Calu3 (cell line): ENCODE results near the gene DLG2. TPM values are rescaled to one million over a fixed set of nuclear protein-coding genes. Genes with fewer than 3 reads are reported as not detected.

Experiments used
- BruUV-seq: library from RNA; stranded (reverse); fragments of 400-500 nt; replicated peaks from 2 replicates; lab custom pipeline; 2021; lab: Mats Ljungman, UMichigan
- CTCF ChIA-PET: fragments of 300-600 bp; sonication (Branson Sonifier 250); formaldehyde crosslinking; loops from one replicate; lab custom pipeline; 2022; ENCODE audit warnings: antibody characterized with exemption; lab: Charles Lee
- DNase-seq: peaks from one replicate; pipeline ENCODE4 v3.0.0; 2022
- H3K27ac Mint-ChIP-seq: one replicate; pipeline ENCODE4 v1.8.0; 2022; ENCODE audit warnings: mixed read lengths; ENCODE audit not compliant: unreplicated experiment
- H3K27me3 Mint-ChIP-seq: one replicate; pipeline ENCODE4 v1.8.0; 2022; ENCODE audit warnings: mixed read lengths; ENCODE audit not compliant: unreplicated experiment
- H3K36me3 Mint-ChIP-seq: one replicate; pipeline ENCODE4 v1.8.0; 2022; ENCODE audit warnings: mild to moderate bottlenecking, moderate library complexity, mixed read lengths; ENCODE audit not compliant: insufficient read depth, unreplicated experiment
- H3K4me1 Mint-ChIP-seq: one replicate; pipeline ENCODE4 v1.8.0; 2022; ENCODE audit warnings: mild to moderate bottlenecking, low read depth, mixed read lengths; ENCODE audit not compliant: unreplicated experiment
- H3K4me3 Mint-ChIP-seq: one replicate; pipeline ENCODE4 v1.8.0; 2022; ENCODE audit warnings: mild to moderate bottlenecking, low read depth, moderate library complexity, mixed read lengths; ENCODE audit not compliant: unreplicated experiment
- H3K9me3 Mint-ChIP-seq: one replicate; pipeline ENCODE4 v1.8.0; 2022; ENCODE audit warnings: low read depth, mixed read lengths; ENCODE audit not compliant: unreplicated experiment
- CTCF ChIP-seq: fragments of 200-600 bp; IDR thresholded peaks from one replicate; pipeline ENCODE4 v1.8.0; 2022; ENCODE audit warnings: antibody characterized with exemption; ENCODE audit not compliant: unreplicated experiment
- intact Hi-C: fragments of 100-400 bp; cut with micrococcal nuclease; formaldehyde crosslinking; loops from one replicate; pipeline ENCODE4 v1.10.0; 2022; ENCODE audit not compliant: unreplicated experiment
- total RNA-seq: library from RNA; stranded (reverse); gene quantifications from 2 replicates; pipeline ENCODE4 v1.2.3, GENCODE V29; 2022

DLG2 gene
- total RNA-seq, 1 experiment from 2014 or later, result 0.71 TPM

- DNase-seq, result no peak
- Mint-ChIP-seq H3K36me3 (no peaks in the 10 kb centered on the region), H3K4me1 (no peaks in the 10 kb centered on the region), H3K27me3 (no peaks in the 10 kb centered on the region), H3K4me3 (no peak overlapping the region), H3K9me3 (no peaks in the 10 kb centered on the region), H3K27ac (no peak overlapping the region)
- BruUV-seq, result no TSS peak
- TF ChIP-seq CTCF, result no peak
- CTCF ChIA-PET, result interaction anchor here (0.6 kb wide), 1 partner anchor 172 kb away, joined by 6 read pairs; no protein-coding TSS in a partner anchor
- intact Hi-C loops, result no loop called here
These were observed 704.3 kb downstream of the DLG2 start for GRCh38 chr11:84922836-84923235.

GRCh38 chr11:84922212-84922805 is 704.8 kb downstream of the DLG2 start:
- DNase-seq, result no peak
- no peak overlapping the region for H3K4me3 Mint-ChIP-seq
- no peaks in the 10 kb centered on the region for H3K36me3 Mint-ChIP-seq
- intact Hi-C loops, result no loop called here
- CTCF ChIA-PET, result interaction anchor here (0.6 kb wide), 1 partner anchor 173 kb away, joined by 6 read pairs; no protein-coding TSS in a partner anchor
- no peaks in the 10 kb centered on the region for H3K4me1 Mint-ChIP-seq
- H3K9me3 Mint-ChIP-seq, result no peaks in the 10 kb centered on the region
- TF ChIP-seq CTCF, result no peak
- H3K27ac Mint-ChIP-seq, result no peak overlapping the region
- no TSS peak for BruUV-seq
- no peaks in the 10 kb centered on the region for H3K27me3 Mint-ChIP-seq

GRCh38 chr11:84914511-84914910 is 712.6 kb downstream of the DLG2 start:
- CTCF ChIA-PET, result no interaction called here
- Mint-ChIP-seq H3K4me3 (no peak overlapping the region), H3K36me3 (peaks cover 6% of the 10 kb centered on the region), H3K27me3 (no peaks in the 10 kb centered on the region), H3K9me3 (peaks cover 5% of the 10 kb centered on the region), H3K4me1 (no peaks in the 10 kb centered on the region), H3K27ac (no peak overlapping the region)
- intact Hi-C loops, result no loop called here
- no peak for DNase-seq
- TF ChIP-seq CTCF, result no peak
- no TSS peak for BruUV-seq

- no peaks in the 10 kb centered on the region for H3K36me3 Mint-ChIP-seq
- no peaks in the 10 kb centered on the region for H3K27me3 Mint-ChIP-seq
- CTCF ChIA-PET, result no interaction called here
- no peak overlapping the region for H3K27ac Mint-ChIP-seq
- H3K4me3 Mint-ChIP-seq, result no peak overlapping the region
- no peak for DNase-seq
- TF ChIP-seq CTCF, result no peak
- intact Hi-C loops, result no loop called here
- BruUV-seq, result no TSS peak
- H3K9me3 Mint-ChIP-seq, result no peaks in the 10 kb centered on the region
- H3K4me1 Mint-ChIP-seq, result no peaks in the 10 kb centered on the region
These were observed 717.4 kb downstream of the DLG2 start for GRCh38 chr11:84909740-84910139.
